ENCODE results near the gene CLDN4. TPM values are rescaled to one million over a fixed set of nuclear protein-coding genes. Genes with fewer than 3 reads are reported as not detected.
"Not testable (repeated sequence)": the region's sequence is repeated elsewhere in the genome, so short reads cannot be mapped to it uniquely, and the experiment has no call there.

CLDN4 gene
- total RNA-seq (under 1 TPM in 1 of 5 experiments, not detected in 4; 0.24 TPM), polyA plus RNA-seq (under 1 TPM; 0.14 to 0.16 TPM), total RNA-seq (not detected)

GRCh38 chr7:73830681-73831583, at the start of gene CLDN4:
Gene CLDN4 (plus strand): TSS chr7:73830996. CDS start chr7:73831202, 206 bp downstream.
- intact Hi-C loops (cut with micrococcal nuclease) = no loop called here
- Histone ChIP-seq H3K36me3 (ENCODE audit: control insufficient read depth in 2 of 3, insufficient read depth in 3 of 3, low read length in 3 of 3) (no peaks in the 10 kb centered on the region), H3K9me3 (ENCODE audit: control insufficient read depth in 2 of 3, low read length in 3 of 3) (peaks cover 0 to 3% (median 0%) of the 10 kb centered on the region in 3 experiments), H3K4me3 (ENCODE audit: low read length) (no peak within 1 kb of the TSS), H3K27me3 (ENCODE audit: control insufficient read depth in 2 of 2, insufficient read depth in 2 of 2, low read length in 2 of 2) (no peaks in the 10 kb centered on the region), H3K4me1 (ENCODE audit: control insufficient read depth in 2 of 2, insufficient read depth in 2 of 2, low read length in 2 of 2) (peaks cover 8 to 11% of the 10 kb centered on the region in 2 donors), H3K27ac (ENCODE audit: low read depth, low read length) (no peak within 1 kb of the TSS)
- Mint-ChIP-seq H3K4me3 (peak within 1 kb of the TSS in 1 of 10 donors; percentile 39), H3K27me3 (peaks cover 0 to 20% (median 16%) of the 10 kb centered on the region in 5 donors), H3K4me1 (peaks cover 21 to 32% (median 25%) of the 10 kb centered on the region in 7 donors), H3K27ac (peak within 1 kb of the TSS in 2 of 9 donors; percentile 14 to 42), H3K36me3 (no peaks in the 10 kb centered on the region), H3K9me3 (peaks cover 0 to 2% (median 0%) of the 10 kb centered on the region in 11 donors)
- DNase-seq = no peak
- CTCF ChIA-PET = no interaction called here
- ATAC-seq = no peak
- POLR2A ChIA-PET = no interaction called here

- Mint-ChIP-seq H3K36me3 (no peaks in the 10 kb centered on the region), H3K27ac (no peak overlapping the region), H3K4me1 (no peaks in the 10 kb centered on the region), H3K27me3 (peaks cover 0 to 7% (median 0%) of the 10 kb centered on the region in 5 donors), H3K9me3 (peaks cover 0 to 12% (median 0%) of the 10 kb centered on the region in 11 donors), H3K4me3 (no peak overlapping the region)
- POLR2A ChIA-PET = no interaction called here
- Histone ChIP-seq H3K27ac (ENCODE audit: low read depth, low read length) (no peak overlapping the region), H3K4me3 (ENCODE audit: low read length) (no peak overlapping the region), H3K27me3 (ENCODE audit: control insufficient read depth in 2 of 2, insufficient read depth in 2 of 2, low read length in 2 of 2) (no peaks in the 10 kb centered on the region), H3K4me1 (ENCODE audit: control insufficient read depth in 2 of 2, insufficient read depth in 2 of 2, low read length in 2 of 2) (no peaks in the 10 kb centered on the region), H3K36me3 (ENCODE audit: control insufficient read depth in 2 of 3, insufficient read depth in 3 of 3, low read length in 3 of 3) (no peaks in the 10 kb centered on the region), H3K9me3 (ENCODE audit: control insufficient read depth in 2 of 3, low read length in 3 of 3) (no peaks in the 10 kb centered on the region)
- ATAC-seq = no peak
- CTCF ChIA-PET = no interaction called here
- no peak for DNase-seq
- intact Hi-C loops (cut with micrococcal nuclease) = no loop called here
Observed at GRCh38 chr7:73786588-73786987, 44.2 kb upstream of the CLDN4 start.

GRCh38 chr7:73787786-73788048, 43.1 kb upstream of the CLDN4 start:
- H3K9me3 ChIP-seq (ENCODE audit: control insufficient read depth in 2 of 3, low read length in 3 of 3); H3K4me3 Mint-ChIP-seq; H3K36me3 ChIP-seq (ENCODE audit: control insufficient read depth in 2 of 3, insufficient read depth in 3 of 3, low read length in 3 of 3); POLR2A ChIA-PET; DNase-seq; H3K4me3 ChIP-seq (ENCODE audit: low read length); CTCF ChIA-PET; H3K27me3 ChIP-seq (ENCODE audit: control insufficient read depth in 2 of 2, insufficient read depth in 2 of 2, low read length in 2 of 2); H3K27ac Mint-ChIP-seq; H3K4me1 ChIP-seq (ENCODE audit: control insufficient read depth in 2 of 2, insufficient read depth in 2 of 2, low read length in 2 of 2); H3K4me1 Mint-ChIP-seq; H3K36me3 Mint-ChIP-seq; ATAC-seq; intact Hi-C loops (cut with micrococcal nuclease); H3K27ac ChIP-seq (ENCODE audit: low read depth, low read length); H3K9me3 Mint-ChIP-seq: not testable (repeated sequence)
- peaks cover 0 to 16% (median 0%) of the 10 kb centered on the region in 5 donors for H3K27me3 Mint-ChIP-seq

GRCh38 chr7:73789051-73789450, 41.7 kb upstream of the CLDN4 start:
- POLR2A ChIA-PET = no interaction called here
- Mint-ChIP-seq H3K4me1 (no peaks in the 10 kb centered on the region), H3K36me3 (no peaks in the 10 kb centered on the region), H3K27ac (no peak overlapping the region), H3K4me3 (no peak overlapping the region), H3K27me3 (peaks cover 0 to 16% (median 3%) of the 10 kb centered on the region in 5 donors), H3K9me3 (peaks cover 0 to 10% (median 3%) of the 10 kb centered on the region in 11 donors)
- H3K4me1 ChIP-seq (ENCODE audit: control insufficient read depth in 2 of 2, insufficient read depth in 2 of 2, low read length in 2 of 2) = no peaks in the 10 kb centered on the region
- intact Hi-C loops (cut with micrococcal nuclease) = no loop called here
- CTCF ChIA-PET = interaction anchor here (1.0 kb wide), 1 partner anchor 99 kb away, joined by 3 read pairs; no protein-coding TSS in a partner anchor
- H3K27me3 ChIP-seq (ENCODE audit: control insufficient read depth in 2 of 2, insufficient read depth in 2 of 2, low read length in 2 of 2) = no peaks in the 10 kb centered on the region
- no peak for DNase-seq
- ATAC-seq = no peak
- no peaks in the 10 kb centered on the region for H3K9me3 ChIP-seq (ENCODE audit: control insufficient read depth in 2 of 3, low read length in 3 of 3)
- no peaks in the 10 kb centered on the region for H3K36me3 ChIP-seq (ENCODE audit: control insufficient read depth in 2 of 3, insufficient read depth in 3 of 3, low read length in 3 of 3)
- no peak overlapping the region for H3K4me3 ChIP-seq (ENCODE audit: low read length)
- no peak overlapping the region for H3K27ac ChIP-seq (ENCODE audit: low read depth, low read length)

GRCh38 chr7:73791170-73791690, 39.6 kb upstream of the CLDN4 start:
- H3K27me3 ChIP-seq (ENCODE audit: control insufficient read depth in 2 of 2, insufficient read depth in 2 of 2, low read length in 2 of 2); H3K36me3 Mint-ChIP-seq; DNase-seq; H3K4me1 Mint-ChIP-seq; H3K9me3 ChIP-seq (ENCODE audit: control insufficient read depth in 2 of 3, low read length in 3 of 3); H3K9me3 Mint-ChIP-seq; H3K27ac ChIP-seq (ENCODE audit: low read depth, low read length); H3K36me3 ChIP-seq (ENCODE audit: control insufficient read depth in 2 of 3, insufficient read depth in 3 of 3, low read length in 3 of 3); H3K4me1 ChIP-seq (ENCODE audit: control insufficient read depth in 2 of 2, insufficient read depth in 2 of 2, low read length in 2 of 2); H3K4me3 Mint-ChIP-seq; intact Hi-C loops (cut with micrococcal nuclease); H3K27ac Mint-ChIP-seq; ATAC-seq; POLR2A ChIA-PET; H3K4me3 ChIP-seq (ENCODE audit: low read length): not testable (repeated sequence)
- peaks cover 0 to 25% (median 9%) of the 10 kb centered on the region in 5 donors for H3K27me3 Mint-ChIP-seq
- CTCF ChIA-PET = interaction anchor here (0.5 kb wide), 1 partner anchor 182 kb away, joined by 3 read pairs; no protein-coding TSS in a partner anchor

- intact Hi-C loops (cut with micrococcal nuclease); H3K9me3 Mint-ChIP-seq; DNase-seq; POLR2A ChIA-PET; CTCF ChIA-PET; H3K27ac ChIP-seq (ENCODE audit: low read depth, low read length); H3K4me1 ChIP-seq (ENCODE audit: control insufficient read depth in 2 of 2, insufficient read depth in 2 of 2, low read length in 2 of 2); ATAC-seq; H3K36me3 Mint-ChIP-seq; H3K27me3 ChIP-seq (ENCODE audit: control insufficient read depth in 2 of 2, insufficient read depth in 2 of 2, low read length in 2 of 2); H3K4me3 ChIP-seq (ENCODE audit: low read length); H3K27ac Mint-ChIP-seq; H3K36me3 ChIP-seq (ENCODE audit: control insufficient read depth in 2 of 3, insufficient read depth in 3 of 3, low read length in 3 of 3); H3K4me1 Mint-ChIP-seq; H3K4me3 Mint-ChIP-seq; H3K9me3 ChIP-seq (ENCODE audit: control insufficient read depth in 2 of 3, low read length in 3 of 3): not testable (repeated sequence)
- peaks cover 0 to 25% (median 9%) of the 10 kb centered on the region in 5 donors for H3K27me3 Mint-ChIP-seq
Observed at GRCh38 chr7:73795188-73795587, 35.6 kb upstream of the CLDN4 start.

- ATAC-seq; H3K27me3 ChIP-seq (ENCODE audit: control insufficient read depth in 2 of 2, insufficient read depth in 2 of 2, low read length in 2 of 2); intact Hi-C loops (cut with micrococcal nuclease); POLR2A ChIA-PET; H3K27ac ChIP-seq (ENCODE audit: low read depth, low read length); DNase-seq; H3K27ac Mint-ChIP-seq; H3K4me3 Mint-ChIP-seq; H3K4me1 Mint-ChIP-seq; CTCF ChIA-PET; H3K4me1 ChIP-seq (ENCODE audit: control insufficient read depth in 2 of 2, insufficient read depth in 2 of 2, low read length in 2 of 2); H3K9me3 Mint-ChIP-seq; H3K4me3 ChIP-seq (ENCODE audit: low read length); H3K36me3 ChIP-seq (ENCODE audit: control insufficient read depth in 2 of 3, insufficient read depth in 3 of 3, low read length in 3 of 3); H3K36me3 Mint-ChIP-seq; H3K9me3 ChIP-seq (ENCODE audit: control insufficient read depth in 2 of 3, low read length in 3 of 3): not testable (repeated sequence)
- H3K27me3 Mint-ChIP-seq = peaks cover 0 to 25% (median 9%) of the 10 kb centered on the region in 5 donors
Observed at GRCh38 chr7:73796656-73797055, 34.1 kb upstream of the CLDN4 start.
